HG03520 (cell line): ENCODE measurements around the gene CLRN3.

Experiments used
- ATAC-seq: cut with Tn5 transposase; IDR thresholded peaks from one replicate; pipeline ENCODE4 v1.9.1; 2021; ENCODE audit warnings: mild to moderate bottlenecking, moderate library complexity; ENCODE audit not compliant: unreplicated experiment

CLRN3 gene

GRCh38 chr10:127903789-127904188 is 11.0 kb upstream of the CLRN3 start:
- no peak for ATAC-seq

- no peak for ATAC-seq
Observed at GRCh38 chr10:127899766-127900387, 7.1 kb upstream of the CLRN3 start.

DNA sequence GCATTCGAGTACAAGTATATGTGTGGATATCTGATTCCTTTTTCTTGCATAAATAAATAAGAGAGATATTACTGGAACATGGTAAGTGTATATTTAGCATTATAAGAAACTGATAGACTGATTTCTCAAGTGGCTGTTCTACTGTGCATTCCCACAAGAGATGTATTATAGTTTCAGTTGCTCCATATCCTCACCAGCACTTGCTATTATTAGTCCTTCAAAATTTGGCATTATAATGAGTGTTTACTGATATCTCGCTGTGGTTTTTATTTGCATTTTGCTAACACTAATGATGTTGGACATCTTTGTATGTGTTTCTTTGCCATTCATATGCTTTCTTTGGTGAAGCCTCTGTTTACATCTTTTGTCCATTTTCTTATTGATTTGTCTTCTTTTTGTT is 4.4 kb upstream of the CLRN3 start:
- no peak for ATAC-seq

- no peak for ATAC-seq
Observed at GRCh38 chr10:127896590-127896989, 3.8 kb upstream of the CLRN3 start.

DNA sequence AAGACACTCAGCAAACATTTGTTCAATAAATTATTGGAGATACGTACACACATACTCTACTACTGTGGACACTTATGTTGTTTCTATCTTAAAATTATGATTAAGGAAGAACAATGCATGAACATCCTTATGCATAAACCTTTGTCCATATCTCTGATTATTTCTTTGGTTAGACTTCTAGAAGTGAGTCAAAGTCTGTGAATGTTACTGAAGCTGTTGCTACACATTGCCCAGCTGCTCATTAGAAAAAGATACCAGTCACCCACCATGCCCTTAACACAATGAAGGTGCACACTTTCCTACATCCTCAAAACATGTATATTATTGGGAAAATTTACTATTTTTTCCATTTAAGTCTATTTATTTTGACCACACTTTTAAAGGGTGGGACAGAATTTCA is 1.4 kb upstream of the CLRN3 start:
- ATAC-seq: no peak

GRCh38 chr10:127890832-127891334 is 1.9 kb downstream of the CLRN3 start:
- ATAC-seq: no peak

GRCh38 chr10:127890216-127890615 is 2.5 kb downstream of the CLRN3 start:
- no peak for ATAC-seq

- no peak for ATAC-seq
Observed at GRCh38 chr10:127889605-127890195, 3.0 kb downstream of the CLRN3 start.

GRCh38 chr10:127888521-127889312 is 4.0 kb downstream of the CLRN3 start:
- ATAC-seq: no peak

GRCh38 chr10:127887541-127888415 is 5.0 kb downstream of the CLRN3 start:
- no peak for ATAC-seq

DNA sequence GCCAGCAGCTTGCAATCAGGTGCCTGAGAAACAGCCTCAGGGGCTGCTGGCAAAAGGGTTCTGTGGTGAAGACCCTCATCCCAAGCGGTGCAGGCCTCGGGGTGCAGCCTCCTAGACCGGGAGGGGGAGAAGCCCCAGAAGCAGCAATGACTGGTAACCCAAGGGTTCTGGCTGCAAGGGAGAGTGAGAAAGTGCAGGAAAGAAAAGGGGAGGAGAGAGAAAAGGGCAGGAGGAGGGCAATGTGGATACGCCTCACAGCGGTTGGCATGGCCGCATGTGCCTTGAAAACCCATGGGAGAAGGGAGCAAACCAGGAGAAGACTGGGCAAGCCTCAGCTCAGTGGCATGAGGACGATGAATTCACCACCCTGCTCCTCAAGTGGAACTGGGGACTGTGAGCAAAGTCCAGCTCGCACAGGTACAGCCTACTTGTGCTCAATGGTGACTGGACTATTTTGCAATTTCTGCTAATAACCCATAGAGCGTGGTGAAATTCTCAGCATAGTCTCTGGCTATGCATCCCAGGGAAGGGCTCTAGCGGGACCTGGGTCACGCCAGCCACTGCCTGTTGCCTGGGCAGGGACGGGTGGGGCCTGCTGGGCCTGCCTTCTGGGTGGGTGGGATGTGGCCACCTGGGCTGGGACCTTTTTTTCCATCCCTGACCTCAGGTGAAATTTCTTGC is 6.2 kb downstream of the CLRN3 start:
- no peak for ATAC-seq

- no peak for ATAC-seq
Observed at GRCh38 chr10:127884501-127884900, 8.2 kb downstream of the CLRN3 start.

- no peak for ATAC-seq
Observed at GRCh38 chr10:127883516-127883915, 9.2 kb downstream of the CLRN3 start.

- ATAC-seq: no peak
Observed at GRCh38 chr10:127882801-127883459, 9.8 kb downstream of the CLRN3 start.

DNA sequence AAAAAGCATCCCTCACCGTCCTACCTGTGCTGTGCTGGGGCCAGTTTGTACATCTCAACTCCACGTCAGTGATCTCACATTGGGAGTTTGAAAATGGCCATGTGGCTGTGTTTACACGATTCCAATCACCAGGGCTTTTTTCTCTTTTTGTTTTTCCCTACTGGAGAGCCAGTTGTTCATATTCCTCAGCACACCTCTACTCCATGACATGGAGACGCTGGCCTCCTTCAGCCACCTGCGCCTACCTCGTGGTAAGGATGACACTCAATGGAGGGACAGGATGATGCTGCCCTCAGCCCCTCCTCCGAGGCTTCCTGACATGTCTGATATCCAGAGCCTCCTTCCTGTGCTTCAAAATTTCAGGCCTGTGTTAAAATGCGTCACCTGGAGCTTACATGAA is 10.3 kb downstream of the CLRN3 start:
- ATAC-seq: no peak

GRCh38 chr10:127881262-127881661 is 11.5 kb downstream of the CLRN3 start:
- ATAC-seq: no peak

DNA sequence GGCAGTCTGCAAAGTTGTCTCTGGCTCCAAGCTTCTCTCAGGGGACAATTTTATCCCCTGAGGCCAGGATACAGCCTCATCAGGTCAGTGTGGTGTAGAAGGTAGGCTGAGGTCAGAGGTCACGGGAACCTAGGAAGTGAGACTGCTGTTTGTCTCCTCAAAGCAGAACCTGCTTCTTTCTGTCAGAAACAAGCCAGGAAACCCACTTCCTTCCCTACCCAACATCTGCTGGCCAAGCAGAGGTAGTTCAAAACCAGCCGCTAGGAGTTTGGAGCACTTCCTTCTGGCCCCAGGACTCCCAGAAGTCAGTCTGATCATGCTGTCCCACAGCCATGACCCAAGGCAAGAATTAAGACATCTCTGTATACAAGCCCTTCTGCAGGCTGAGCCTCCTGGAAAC is 12.2 kb downstream of the CLRN3 start:
- no peak for ATAC-seq

GRCh38 chr10:127878475-127879055 is 14.2 kb downstream of the CLRN3 start:
- no peak for ATAC-seq

DNA sequence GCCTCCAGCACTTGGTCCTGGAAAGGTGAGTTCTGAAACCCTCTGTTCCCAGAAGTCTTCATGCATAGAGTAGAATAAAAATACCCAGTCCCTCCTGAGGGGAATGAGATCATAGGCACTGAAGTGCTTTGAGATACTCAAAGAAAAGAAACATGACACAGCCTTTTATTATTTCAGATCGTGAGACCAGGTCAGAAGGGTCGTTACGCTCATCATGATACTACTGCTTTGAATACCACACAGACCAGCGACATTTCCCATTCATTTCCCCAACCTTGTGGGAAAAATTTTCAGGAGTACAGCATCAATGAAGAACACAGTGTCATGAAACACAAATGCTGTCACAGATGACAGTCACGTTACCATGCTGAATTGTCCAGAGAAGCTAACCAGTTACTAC is 15.0 kb downstream of the CLRN3 start:
- ATAC-seq: no peak

GRCh38 chr10:127877116-127877515 is 15.6 kb downstream of the CLRN3 start:
- no peak for ATAC-seq
